Lung (tissue), 12 donors: ENCODE results near the gene MCTP2. TPM values are rescaled to one million over a fixed set of nuclear protein-coding genes. Genes with fewer than 3 reads are reported as not detected.

Experiments
- ATAC-seq: fragments of 200-7000 bp; cut with Tn5 transposase; one replicate; pipeline ENCODE4 v1.9.1; 2020; ENCODE audit warnings: moderate number of reproducible peaks; ENCODE audit not compliant: insufficient read depth, low FRiP score
- DNase-seq, 3 donors: peaks; one replicate each; pipeline ENCODE4 v3.0.0-alpha.2; 2013 to 2017
- H3K27ac ChIP-seq, 2 donors: one replicate each; pipeline ENCODE4 v1.5.1; 2013; ENCODE audit warnings: mild to moderate bottlenecking in 2 of 2, moderate library complexity in 2 of 2, control low read depth in 1 of 2, inconsistent platforms in 1 of 2, low read depth in 1 of 2, low read length in 1 of 2
- H3K27me3 ChIP-seq, 3 donors: one replicate each; pipeline ENCODE4 v1.5.1; 2013; ENCODE audit warnings: low read length in 2 of 3; ENCODE audit not compliant: control insufficient read depth in 3 of 3, insufficient read depth in 3 of 3
- H3K36me3 ChIP-seq, 4 donors: one replicate each; pipeline ENCODE4 v1.5.1; 2013; ENCODE audit warnings: low read length in 4 of 4, mild to moderate bottlenecking in 1 of 4, moderate library complexity in 1 of 4; ENCODE audit not compliant: control insufficient read depth in 4 of 4, insufficient read depth in 4 of 4
- H3K4me1 ChIP-seq, 5 donors: one replicate each; pipeline ENCODE4 v1.5.1; 2013; ENCODE audit warnings: low read length in 5 of 5, mild to moderate bottlenecking in 2 of 5, moderate library complexity in 1 of 5; ENCODE audit not compliant: control insufficient read depth in 5 of 5, insufficient read depth in 5 of 5
- H3K4me3 ChIP-seq: one replicate; pipeline ENCODE4 v1.5.1; 2013; ENCODE audit warnings: mild to moderate bottlenecking, control low read depth, moderate library complexity
- H3K9ac ChIP-seq, 2 donors: one replicate each; pipeline ENCODE4 v1.5.1; 2013; ENCODE audit warnings: low read length in 2 of 2, control low read depth in 1 of 2; ENCODE audit not compliant: insufficient read depth in 1 of 2
- H3K9me3 ChIP-seq, 4 donors: one replicate each; pipeline ENCODE4 v1.5.1; 2013; ENCODE audit warnings: low read length in 3 of 4, mild to moderate bottlenecking in 1 of 4, moderate library complexity in 1 of 4; ENCODE audit not compliant: control insufficient read depth in 4 of 4, insufficient read depth in 3 of 4
- CTCF ChIP-seq: IDR thresholded peaks from 2 replicates; pipeline ENCODE4 v1.5.1; 2012; ENCODE audit warnings: mild to moderate bottlenecking; ENCODE audit errors: control extremely low read depth, extremely low read depth
- WGBS, 2 donors: extraction: QIAGEN DNeasy Blood & Tissue Kit; methylation state at CpG; one replicate each; pipeline ENCODE4 v1.1.7; 2013; 5-methylcytosine and 5-hydroxymethylcytosine counted together
- polyA plus RNA-seq, 2 donors: library from polyadenylated mRNA; stranded (reverse); fragments of 200-250 nt; gene quantifications; one replicate each; pipeline ENCODE4 v1.2.1, GENCODE V29; 2013
- total RNA-seq, 2 donors: library from RNA; depleted of rRNA in 1 of 2; stranded (reverse); fragments of >200 nt in 1 of 2; gene quantifications; one replicate each; pipeline ENCODE4 v1.2.1, GENCODE V29; 2014 to 2021
- donor health status: control.
- donor health status: control.
- donor health status: Bipolar disorder and iron deficiency.
- donor health status: healthy.
- donor health status: DM: yes; HTN: yes; CAD: no.

Gene MCTP2
- total and polyA plus RNA-seq, 4 donors: 3.5 to 92.5 (median 30.2) TPM

GRCh38 chr15:94395640-94396039, 164.3 kb downstream of the MCTP2 start:
- H3K36me3 ChIP-seq: peaks cover 0 to 3% (median under 1%) of the 10 kb centered on the region in 4 donors
- ATAC-seq: no peak
- H3K9ac ChIP-seq: no peak overlapping the region
- no peaks in the 10 kb centered on the region for H3K27me3 ChIP-seq
- H3K4me1 ChIP-seq: peaks cover 0 to 49% (median 5%) of the 10 kb centered on the region in 5 donors
- H3K9me3 ChIP-seq: no peaks in the 10 kb centered on the region
- WGBS, 2 donors: 65 to 80% methylated on average over 1 of the region's 1 CpG
- TF ChIP-seq CTCF: no peak
- H3K27ac ChIP-seq: no peak overlapping the region
- H3K4me3 ChIP-seq: no peak overlapping the region
- DNase-seq: peak in 2 of 3 donors; percentile 32 to 54

GRCh38 chr15:94397337-94397736, 166.0 kb downstream of the MCTP2 start:
- TF ChIP-seq CTCF: no peak
- no peaks in the 10 kb centered on the region for H3K9me3 ChIP-seq
- peaks cover 0 to 49% (median 5%) of the 10 kb centered on the region in 5 donors for H3K4me1 ChIP-seq
- H3K27me3 ChIP-seq: no peaks in the 10 kb centered on the region
- 50 to 63% methylated on average over 3 of the region's 3 CpGs for WGBS, 2 donors
- ATAC-seq (no peak), DNase-seq (peak; percentile 66 to 97 (median 95))
- H3K9ac ChIP-seq: no peak overlapping the region
- peak overlapping the region in 1 of 2 donors; percentile 6 for H3K27ac ChIP-seq
- no peaks in the 10 kb centered on the region for H3K36me3 ChIP-seq
- no peak overlapping the region for H3K4me3 ChIP-seq

GRCh38 chr15:94398001-94398400, 166.6 kb downstream of the MCTP2 start:
- Histone ChIP-seq H3K4me3 (no peak overlapping the region), H3K27ac (no peak overlapping the region), H3K9me3 (no peaks in the 10 kb centered on the region), H3K9ac (no peak overlapping the region), H3K4me1 (peaks cover 0 to 49% (median 5%) of the 10 kb centered on the region in 5 donors), H3K36me3 (no peaks in the 10 kb centered on the region), H3K27me3 (no peaks in the 10 kb centered on the region)
- ATAC-seq: no peak
- peak in 2 of 3 donors; percentile 72 for DNase-seq
- no peak for TF ChIP-seq CTCF
